Prostate gland (tissue), 2 donors: ENCODE data around the gene PTPRC.

Source experiments
- CTCF ChIP-seq, 4 experiments: fragments of 200-600 bp in 2 of 4; fragments of 450-650 bp in 2 of 4; sonication (generic) in 2 of 4; IDR thresholded peaks; 1 replicate in 3 of 4; 2 replicates in 1 of 4; pipeline ENCODE4 v1.5.1; 2016 to 2019; ENCODE audit warnings: antibody characterized with exemption in 4 of 4, mild to moderate bottlenecking in 2 of 4, moderate library complexity in 2 of 4
- POLR2A ChIP-seq: fragments of 450-650 bp; IDR thresholded peaks from one replicate; pipeline ENCODE4 v1.6.1; 2016; ENCODE audit warnings: antibody characterized with exemption, mild to moderate bottlenecking
- POLR2AphosphoS5 ChIP-seq: sonication (generic); formaldehyde crosslinking; IDR thresholded peaks from one replicate; pipeline ENCODE4 v1.6.1; 2017; ENCODE audit warnings: antibody characterized with exemption

- TF ChIP-seq CTCF (IDR thresholded peaks at IDR 0.05) (no peak), POLR2A (no peak), POLR2AphosphoS5 (no peak)
These were observed 57.4 kb downstream of the PTPRC start for GRCh38 chr1:198696211-198696610.
